SK-N-SH treated with all-trans-retinoic acid at 6 μM for 48 hours (cell line): ENCODE data around the gene CATSPERZ.

Experiments
- ATAC-seq: fragments of 200-7000 bp; cut with Tn5 transposase; 3 replicates; pipeline ENCODE4 v1.9.1; 2020; ENCODE audit warnings: mild to moderate bottlenecking, moderate library complexity
- ARNTL ChIP-seq: fragments of 450-650 bp; formaldehyde crosslinking; IDR thresholded peaks from 2 replicates; pipeline ENCODE4 v1.5.0; 2020; ENCODE audit warnings: low read depth, mild to moderate bottlenecking, moderate library complexity, borderline replicate concordance
- CSDC2 ChIP-seq: fragments of 250-450 bp; sonication (Bioruptor Pico); IDR thresholded peaks from 2 replicates; pipeline ENCODE4 v1.5.0; 2020; ENCODE audit warnings: mild to moderate bottlenecking, moderate library complexity
- ESRRG ChIP-seq: fragments of 250-450 bp; sonication (Bioruptor Pico); IDR thresholded peaks from 2 replicates; pipeline ENCODE4 v1.6.1; 2021; ENCODE audit warnings: mild to moderate bottlenecking
- GLIS3 ChIP-seq: fragments of 250-450 bp; sonication (Bioruptor Pico); IDR thresholded peaks from 2 replicates; pipeline ENCODE4 v1.5.0; 2020; ENCODE audit warnings: mild to moderate bottlenecking, moderate library complexity
- ISL1 ChIP-seq: fragments of 250-450 bp; sonication (Bioruptor Pico); IDR thresholded peaks from 2 replicates; pipeline ENCODE4 v2.1.2; 2022; ENCODE audit warnings: mild to moderate bottlenecking, moderate library complexity
- OSR1 ChIP-seq: fragments of 250-450 bp; sonication (Bioruptor Pico); IDR thresholded peaks from 2 replicates; pipeline ENCODE4 v1.8.0; 2022; ENCODE audit warnings: moderate library complexity, mild to moderate bottlenecking, inconsistent platforms
- PPARA ChIP-seq: fragments of 250-450 bp; sonication (Bioruptor Pico); IDR thresholded peaks from 2 replicates; pipeline ENCODE4 v1.5.0; 2020; ENCODE audit warnings: mild to moderate bottlenecking, borderline replicate concordance
- RARB ChIP-seq: fragments of 250-450 bp; sonication (Bioruptor Pico); IDR thresholded peaks from 2 replicates; pipeline ENCODE4 v1.8.0; 2021; ENCODE audit warnings: mild to moderate bottlenecking, moderate library complexity
- SNAI2 ChIP-seq: fragments of 250-450 bp; sonication (Bioruptor Pico); IDR thresholded peaks from 2 replicates; pipeline ENCODE4 v1.5.0; 2020; ENCODE audit warnings: mild to moderate bottlenecking, moderate library complexity
- TCF4 ChIP-seq: fragments of 250-450 bp; sonication (Bioruptor Pico); IDR thresholded peaks from 2 replicates; pipeline ENCODE4 v1.8.0; 2021; ENCODE audit warnings: mild to moderate bottlenecking, moderate library complexity, borderline replicate concordance
- TSHZ2 ChIP-seq: fragments of 250-450 bp; sonication (Bioruptor Pico); IDR thresholded peaks from 2 replicates; pipeline ENCODE4 v1.5.0; 2020; ENCODE audit warnings: mild to moderate bottlenecking, moderate library complexity
- ZC3H10 ChIP-seq: fragments of 250-450 bp; sonication (Bioruptor Pico); IDR thresholded peaks from 2 replicates; pipeline ENCODE4 v1.5.1; 2021; ENCODE audit warnings: mild to moderate bottlenecking, moderate library complexity
- ZFP3 ChIP-seq: fragments of 250-450 bp; sonication (Bioruptor Pico); IDR thresholded peaks from 2 replicates; pipeline ENCODE4 v1.5.0; 2020; ENCODE audit warnings: mild to moderate bottlenecking, moderate library complexity
- ZFP30 ChIP-seq: fragments of 450-650 bp; formaldehyde crosslinking; IDR thresholded peaks from 2 replicates; pipeline ENCODE4 v1.5.0; 2022; ENCODE audit warnings: mild to moderate bottlenecking, moderate library complexity
- ZNF565 ChIP-seq: fragments of 450-650 bp; formaldehyde crosslinking; conservative IDR thresholded peaks from 2 replicates; pipeline ENCODE4 v1.5.0; 2020; ENCODE audit warnings: low read depth, mild to moderate bottlenecking, moderate library complexity
- ZNF70 ChIP-seq: fragments of 450-650 bp; formaldehyde crosslinking; IDR thresholded peaks from 2 replicates; pipeline ENCODE4 v1.5.0; 2020; ENCODE audit warnings: mild to moderate bottlenecking, moderate library complexity
- ZNF8 ChIP-seq: fragments of 450-650 bp; formaldehyde crosslinking; IDR thresholded peaks from 2 replicates; pipeline ENCODE4 v1.5.0; 2020; ENCODE audit warnings: mild to moderate bottlenecking, moderate library complexity
- TF ChIP-seq, protein P1 (sequence below): fragments of 250-450 bp; sonication (Bioruptor Pico); IDR thresholded peaks from 2 replicates; pipeline ENCODE4 v1.5.1; 2020; ENCODE audit warnings: low read depth, mild to moderate bottlenecking, moderate library complexity
- TF ChIP-seq, protein P2 (sequence below): fragments of 250-450 bp; sonication (Bioruptor Pico); IDR thresholded peaks from 2 replicates; pipeline ENCODE4 v1.8.0; 2020; ENCODE audit warnings: mild to moderate bottlenecking, moderate library complexity, borderline replicate concordance
- TF ChIP-seq, protein P3 (sequence below): fragments of 250-450 bp; sonication (Bioruptor Pico); IDR thresholded peaks from 2 replicates; pipeline ENCODE4 v1.8.0; 2021; ENCODE audit warnings: low read depth, mild to moderate bottlenecking, moderate library complexity, borderline replicate concordance

CATSPERZ gene

DNA sequence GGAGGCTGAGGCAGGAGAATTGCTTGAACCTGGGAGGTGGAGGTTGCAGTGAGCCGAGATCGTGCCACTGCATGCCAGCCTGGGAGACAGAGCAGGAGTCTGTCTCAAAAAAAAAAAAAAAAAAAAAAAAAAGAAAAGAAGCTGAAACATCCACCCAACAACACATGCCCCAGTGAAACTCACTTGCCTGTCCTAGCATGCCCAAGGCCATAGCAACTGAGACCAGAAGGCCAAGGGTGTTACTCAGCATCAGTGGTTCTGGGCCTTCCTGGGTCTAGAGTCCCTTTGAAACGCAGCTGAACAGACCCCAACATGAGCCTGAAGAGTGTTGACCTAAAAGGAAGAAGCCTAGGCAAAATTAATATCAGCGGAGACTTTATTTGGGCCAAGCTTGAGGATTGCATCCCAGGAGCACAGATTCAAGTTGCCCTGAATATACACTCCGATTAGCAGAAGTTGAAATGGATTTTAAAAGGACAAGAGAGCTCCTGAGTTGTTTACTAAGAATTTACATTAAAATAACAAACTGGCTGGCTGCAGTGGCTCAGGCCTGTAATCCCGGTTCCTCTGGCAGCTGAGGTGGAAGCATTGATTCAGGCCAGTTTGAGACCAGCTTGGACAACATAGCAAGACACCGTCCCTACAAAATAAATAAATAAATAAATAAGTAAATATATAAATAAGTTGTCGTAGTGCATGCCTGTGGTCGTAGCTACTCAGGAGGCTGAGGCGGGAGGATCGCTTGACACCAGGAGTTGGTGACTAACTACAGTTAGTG, 24.7 kb downstream of the CATSPERZ start:
- no peak for ATAC-seq
- TF ChIP-seq ISL1 (no peak), ZFP30 (CRISPR knock-in tag) (no peak), ESRRG (CRISPR knock-in tag) (no peak), OSR1 (CRISPR knock-in tag) (no peak), SNAI2 (CRISPR knock-in tag) (no peak), ZFP3 (no peak), TCF4 (CRISPR knock-in tag) (no peak)
- TF ChIP-seq, protein P1, sequence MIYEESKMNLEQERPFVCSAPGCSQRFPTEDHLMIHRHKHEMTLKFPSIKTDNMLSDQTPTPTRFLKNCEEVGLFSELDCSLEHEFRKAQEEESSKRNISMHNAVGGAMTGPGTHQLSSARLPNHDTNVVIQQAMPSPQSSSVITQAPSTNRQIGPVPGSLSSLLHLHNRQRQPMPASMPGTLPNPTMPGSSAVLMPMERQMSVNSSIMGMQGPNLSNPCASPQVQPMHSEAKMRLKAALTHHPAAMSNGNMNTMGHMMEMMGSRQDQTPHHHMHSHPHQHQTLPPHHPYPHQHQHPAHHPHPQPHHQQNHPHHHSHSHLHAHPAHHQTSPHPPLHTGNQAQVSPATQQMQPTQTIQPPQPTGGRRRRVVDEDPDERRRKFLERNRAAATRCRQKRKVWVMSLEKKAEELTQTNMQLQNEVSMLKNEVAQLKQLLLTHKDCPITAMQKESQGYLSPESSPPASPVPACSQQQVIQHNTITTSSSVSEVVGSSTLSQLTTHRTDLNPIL (CRISPR knock-in tag) = no peak
- TF ChIP-seq, protein P2, sequence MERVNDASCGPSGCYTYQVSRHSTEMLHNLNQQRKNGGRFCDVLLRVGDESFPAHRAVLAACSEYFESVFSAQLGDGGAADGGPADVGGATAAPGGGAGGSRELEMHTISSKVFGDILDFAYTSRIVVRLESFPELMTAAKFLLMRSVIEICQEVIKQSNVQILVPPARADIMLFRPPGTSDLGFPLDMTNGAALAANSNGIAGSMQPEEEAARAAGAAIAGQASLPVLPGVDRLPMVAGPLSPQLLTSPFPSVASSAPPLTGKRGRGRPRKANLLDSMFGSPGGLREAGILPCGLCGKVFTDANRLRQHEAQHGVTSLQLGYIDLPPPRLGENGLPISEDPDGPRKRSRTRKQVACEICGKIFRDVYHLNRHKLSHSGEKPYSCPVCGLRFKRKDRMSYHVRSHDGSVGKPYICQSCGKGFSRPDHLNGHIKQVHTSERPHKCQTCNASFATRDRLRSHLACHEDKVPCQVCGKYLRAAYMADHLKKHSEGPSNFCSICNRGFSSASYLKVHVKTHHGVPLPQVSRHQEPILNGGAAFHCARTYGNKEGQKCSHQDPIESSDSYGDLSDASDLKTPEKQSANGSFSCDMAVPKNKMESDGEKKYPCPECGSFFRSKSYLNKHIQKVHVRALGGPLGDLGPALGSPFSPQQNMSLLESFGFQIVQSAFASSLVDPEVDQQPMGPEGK (CRISPR knock-in tag) = no peak

DNA sequence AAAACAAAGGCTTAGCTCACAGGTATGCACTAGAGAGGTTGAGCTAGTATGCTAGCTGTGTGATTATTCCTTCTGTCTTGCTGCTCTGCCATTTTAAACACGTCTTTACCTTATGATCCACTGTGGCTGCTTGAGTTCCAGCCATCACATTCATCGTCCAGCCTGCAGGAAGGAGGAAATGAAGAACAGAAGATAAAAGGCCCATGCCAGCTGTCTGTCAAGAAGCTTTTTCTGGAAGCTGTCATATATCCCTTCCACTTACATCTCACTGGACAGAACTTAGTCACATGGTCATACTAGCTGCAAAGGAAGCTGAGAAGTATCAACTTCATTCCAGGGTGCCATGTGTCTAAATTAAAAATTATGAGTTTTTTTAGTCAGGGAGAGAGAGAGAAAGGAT, 27.2 kb downstream of the CATSPERZ start:
- no peak for ATAC-seq
- TF ChIP-seq ZFP30 (CRISPR knock-in tag) (no peak), RARB (CRISPR knock-in tag) (no peak), TCF4 (CRISPR knock-in tag) (no peak), ZNF8 (CRISPR knock-in tag) (no peak), ZNF565 (CRISPR knock-in tag) (no peak), ZC3H10 (CRISPR knock-in tag) (no peak), ZNF70 (CRISPR knock-in tag) (no peak), TSHZ2 (CRISPR knock-in tag) (no peak), OSR1 (CRISPR knock-in tag) (no peak), PPARA (CRISPR knock-in tag) (no peak), ISL1 (no peak), GLIS3 (no peak), ARNTL (no peak), SNAI2 (CRISPR knock-in tag) (no peak)
- TF ChIP-seq, protein P3, sequence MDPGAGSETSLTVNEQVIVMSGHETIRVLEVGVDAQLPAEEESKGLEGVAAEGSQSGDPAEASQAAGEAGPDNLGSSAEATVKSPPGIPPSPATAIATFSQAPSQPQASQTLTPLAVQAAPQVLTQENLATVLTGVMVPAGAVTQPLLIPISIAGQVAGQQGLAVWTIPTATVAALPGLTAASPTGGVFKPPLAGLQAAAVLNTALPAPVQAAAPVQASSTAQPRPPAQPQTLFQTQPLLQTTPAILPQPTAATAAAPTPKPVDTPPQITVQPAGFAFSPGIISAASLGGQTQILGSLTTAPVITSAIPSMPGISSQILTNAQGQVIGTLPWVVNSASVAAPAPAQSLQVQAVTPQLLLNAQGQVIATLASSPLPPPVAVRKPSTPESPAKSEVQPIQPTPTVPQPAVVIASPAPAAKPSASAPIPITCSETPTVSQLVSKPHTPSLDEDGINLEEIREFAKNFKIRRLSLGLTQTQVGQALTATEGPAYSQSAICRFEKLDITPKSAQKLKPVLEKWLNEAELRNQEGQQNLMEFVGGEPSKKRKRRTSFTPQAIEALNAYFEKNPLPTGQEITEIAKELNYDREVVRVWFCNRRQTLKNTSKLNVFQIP (CRISPR knock-in tag) = no peak
- TF ChIP-seq, protein P1 (CRISPR knock-in tag) = no peak

GRCh38 chr11:64327993-64328392, 27.8 kb downstream of the CATSPERZ start:
- ATAC-seq = no peak

More at GRCh38 chr11:64327993-64328392, 27.8 kb downstream of the CATSPERZ start:
- TF ChIP-seq PPARA (CRISPR knock-in tag) = no peak
- TF ChIP-seq GLIS3 = no peak
- TF ChIP-seq ZC3H10 (CRISPR knock-in tag) = no peak
- TF ChIP-seq SNAI2 (CRISPR knock-in tag) = no peak
- TF ChIP-seq CSDC2 (CRISPR knock-in tag) = no peak
- TF ChIP-seq TCF4 (CRISPR knock-in tag) = no peak
- TF ChIP-seq, protein P2 (CRISPR knock-in tag) = no peak
- no peak for TF ChIP-seq TSHZ2 (CRISPR knock-in tag)
- TF ChIP-seq ZNF565 (CRISPR knock-in tag) = no peak
- TF ChIP-seq OSR1 (CRISPR knock-in tag) = no peak
- TF ChIP-seq, protein P3 (CRISPR knock-in tag) = no peak
